Purkinje cell (primary cell): ENCODE data around the gene ZNF573. TPM values are rescaled to one million over a fixed set of nuclear protein-coding genes. Genes with fewer than 3 reads are reported as not detected.

ENCODE experiments used
- polyA plus RNA-seq: library from polyadenylated mRNA; unstranded; fragments of >200 nt; fragmentation: Nextera tagmentation; gene quantifications from 2 replicates; pipeline ENCODE4 v1.2.1, GENCODE V29; 2014

The ZNF573 gene
- 10.3 and 15.9 TPM in 2 replicates for polyA plus RNA-seq

DNA sequence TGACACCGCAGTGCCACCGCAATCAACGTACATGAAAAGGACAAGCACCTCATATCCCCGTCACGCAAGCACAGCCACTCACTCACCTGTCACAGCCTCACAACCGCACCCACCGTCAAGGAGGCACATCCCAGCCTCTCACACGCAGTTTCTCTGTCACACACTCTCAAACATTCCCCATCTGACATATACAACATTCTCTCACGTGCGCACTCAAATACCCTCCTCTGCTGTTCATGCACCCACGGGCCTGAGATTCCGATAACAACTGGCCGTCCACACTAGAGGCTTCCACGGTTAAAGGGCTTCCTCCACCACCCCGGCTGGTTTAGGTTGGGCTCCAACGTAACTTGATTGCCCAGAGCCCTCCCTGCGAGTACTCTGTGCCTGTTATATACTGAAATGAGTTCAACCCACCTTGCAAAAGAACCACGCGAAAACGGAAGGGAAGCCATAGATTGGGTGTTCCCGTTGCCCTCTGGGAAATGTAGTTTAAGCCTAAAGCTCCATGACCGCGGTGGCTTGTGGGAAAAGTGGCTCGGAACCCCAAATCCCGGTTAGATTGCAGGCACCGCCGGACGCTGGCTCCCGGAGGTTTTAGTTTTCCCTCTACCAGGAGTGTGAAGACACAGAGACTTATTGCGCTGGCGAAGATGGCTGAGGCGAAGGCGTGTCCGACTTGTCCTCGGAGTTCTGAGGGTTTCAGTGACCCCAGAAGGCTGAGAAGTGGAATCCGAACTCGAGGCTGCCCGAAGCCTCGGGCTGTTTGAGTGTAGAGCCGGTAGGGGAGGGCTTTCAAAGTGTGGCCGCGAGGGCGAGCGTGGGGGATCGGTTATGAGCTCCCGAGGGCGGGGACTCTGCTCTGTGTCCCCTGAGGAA lies at the start of gene ZNF573:
Gene ZNF573, minus strand, starts transcription at position 460 of the 879 bp plus-strand sequence. CDS start 5,857 bp downstream, outside the sequence.

DNA sequence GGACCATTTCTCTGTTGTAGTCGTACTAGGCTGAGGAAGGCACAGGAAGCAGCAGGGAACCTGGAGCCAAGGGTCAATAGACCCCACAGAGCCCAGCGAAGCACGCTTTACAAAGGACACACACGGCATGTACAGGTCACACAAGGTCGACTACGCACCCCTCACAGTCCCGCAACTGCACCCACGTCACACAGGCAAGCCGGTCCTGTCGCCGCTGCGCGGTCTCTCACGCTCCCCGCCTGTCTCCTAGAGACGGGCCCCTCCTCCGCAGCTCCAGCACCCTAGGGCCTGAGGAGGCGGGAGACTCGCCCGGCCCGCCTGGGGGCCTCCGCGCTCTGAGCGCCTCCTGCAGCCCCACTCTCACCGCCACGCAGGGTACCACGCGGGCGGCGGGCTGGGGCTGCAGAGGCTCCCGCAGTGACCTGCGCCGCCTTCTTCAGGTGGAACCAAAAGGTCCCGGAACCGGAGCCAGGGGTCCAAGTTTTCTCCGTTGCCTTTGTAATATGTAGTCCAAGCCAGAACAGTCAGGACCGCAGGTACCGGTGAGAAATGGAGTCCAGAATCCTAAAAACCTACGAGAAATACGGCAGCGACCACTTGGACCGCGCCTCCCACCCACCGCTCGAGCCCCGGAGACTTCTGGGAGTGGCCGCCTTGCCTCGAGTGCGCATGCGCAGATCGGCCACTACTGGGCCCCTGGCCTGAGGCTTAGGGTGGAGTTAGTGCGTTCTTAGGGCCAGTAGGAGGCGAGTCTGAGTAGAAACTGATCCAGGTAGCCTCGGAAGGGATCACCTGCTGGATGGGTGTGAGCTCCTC lies 60.1 kb downstream of the ZNF573 start, which contains the start of gene ZNF607:
Gene ZNF607, minus strand, starts transcription at position 651 of the 816 bp plus-strand sequence. CDS start 8,143 bp downstream, outside the sequence.

Other genes with a start within 250 kb of the ZNF573 start
- gene ZNF571, start 184.8 kb downstream of the ZNF573 start, polyA plus RNA-seq = 5.0 and 5.7 TPM in 2 replicates
- gene ZNF540, start 184.7 kb downstream of the ZNF573 start, polyA plus RNA-seq = 37.5 and 40.2 TPM in 2 replicates
- 1.9 and 3.9 TPM in 2 replicates for gene ZFP30, start 124.1 kb downstream of the ZNF573 start, polyA plus RNA-seq
- gene ZNF607, start 59.8 kb downstream of the ZNF573 start, polyA plus RNA-seq = 0.97 and 3.6 TPM in 2 replicates
- gene WDR87, start 127.0 kb upstream of the ZNF573 start, polyA plus RNA-seq = not detected in 2 replicates
- gene SIPA1L3, start 127.6 kb upstream of the ZNF573 start, polyA plus RNA-seq = 1.5 and 2.0 TPM in 2 replicates